Osteoblast (primary cell): ENCODE measurements around the gene TMCC1. TPM values are rescaled to one million over a fixed set of nuclear protein-coding genes. Genes with fewer than 3 reads are reported as not detected.
A peak's percentile ranks its signal among the peaks of the same experiment; 100 is the strongest.
"Not testable (repeated sequence)": the region's sequence is repeated elsewhere in the genome, so short reads cannot be mapped to it uniquely, and the experiment has no call there.

ENCODE experiments used
- DNase-seq: peaks from one replicate; pipeline ENCODE4 v3.0.0; 2011; ENCODE audit warnings: low spot score, mixed read lengths; ENCODE audit not compliant: insufficient read length; ENCODE audit errors: missing footprints
- H2AFZ ChIP-seq: 2 replicates; pipeline ENCODE4 v1.6.0; 2011; ENCODE audit warnings: mild to moderate bottlenecking, low read length
- H3K27ac ChIP-seq: 2 replicates; pipeline ENCODE4 v1.5.1; 2011; ENCODE audit warnings: mild to moderate bottlenecking, low read depth, low read length, moderate library complexity
- H3K27me3 ChIP-seq: 2 replicates; pipeline ENCODE4 v1.6.0; 2012; ENCODE audit warnings: mild to moderate bottlenecking, control low read depth, inconsistent platforms, low read length, moderate library complexity; ENCODE audit not compliant: insufficient read depth
- H3K36me3 ChIP-seq: 2 replicates; pipeline ENCODE4 v1.5.1; 2011; ENCODE audit warnings: mild to moderate bottlenecking, low read length, control low read depth, moderate library complexity; ENCODE audit not compliant: insufficient read depth
- H3K4me1 ChIP-seq: 2 replicates; pipeline ENCODE4 v1.5.1; 2011; ENCODE audit warnings: mild to moderate bottlenecking, low read length, control low read depth, moderate library complexity; ENCODE audit not compliant: insufficient read depth
- H3K4me2 ChIP-seq: 2 replicates; pipeline ENCODE4 v1.6.0; 2011; ENCODE audit warnings: mild to moderate bottlenecking, low read length; ENCODE audit not compliant: insufficient read depth
- H3K4me3 ChIP-seq: fragments of 200-600 bp; sonication (generic); 3 replicates; pipeline ENCODE4 v1.5.1; 2012; ENCODE audit warnings: mild to moderate bottlenecking, low read length, inconsistent platforms; ENCODE audit not compliant: insufficient read depth
- H3K79me2 ChIP-seq: 2 replicates; pipeline ENCODE4 v1.6.0; 2012; ENCODE audit warnings: mild to moderate bottlenecking, low read length, control low read depth, inconsistent platforms; ENCODE audit not compliant: insufficient read depth
- H3K9me3 ChIP-seq: 2 replicates; pipeline ENCODE4 v1.5.1; 2011; ENCODE audit warnings: low read depth, low read length, control low read depth
- H4K20me1 ChIP-seq: 2 replicates; pipeline ENCODE4 v1.6.0; 2012; ENCODE audit warnings: mild to moderate bottlenecking, low read length, control low read depth; ENCODE audit not compliant: insufficient read depth
- CTCF ChIP-seq: IDR thresholded peaks from 2 replicates; pipeline ENCODE4 v1.5.1; 2011; ENCODE audit warnings: mild to moderate bottlenecking, low read depth, low read length, moderate library complexity; ENCODE audit errors: extremely low read depth
- total RNA-seq: library from RNA; depleted of rRNA; stranded (reverse); fragments of >200 nt; gene quantifications from 2 replicates; pipeline ENCODE4 v1.2.3, GENCODE V29; 2012

The TMCC1 gene
- total RNA-seq, 1 donor: 17.4 TPM

- peaks cover 10% of the 10 kb centered on the region for H3K79me2 ChIP-seq
- H3K27me3 ChIP-seq: no peaks in the 10 kb centered on the region
- no peaks in the 10 kb centered on the region for H3K9me3 ChIP-seq
- DNase-seq: peak; percentile 74
- H3K36me3 ChIP-seq: no peaks in the 10 kb centered on the region
- peaks cover 8% of the 10 kb centered on the region for H3K4me1 ChIP-seq
- no peak overlapping the region for H3K4me3 ChIP-seq
- H4K20me1 ChIP-seq: peaks cover 16% of the 10 kb centered on the region
- no peak overlapping the region for H3K27ac ChIP-seq
- H3K4me2 ChIP-seq: peak overlapping the region; percentile 24
- no peak for TF ChIP-seq CTCF
- H2AFZ ChIP-seq: no peak overlapping the region
Measured at GRCh38 chr3:129756871-129757270, 136.6 kb downstream of the TMCC1 start.

- H3K4me3 ChIP-seq, H3K4me2 ChIP-seq, H3K27me3 ChIP-seq, DNase-seq, H3K9me3 ChIP-seq, H3K36me3 ChIP-seq, H3K27ac ChIP-seq, H2AFZ ChIP-seq, H3K4me1 ChIP-seq: not testable (repeated sequence)
- Histone ChIP-seq H3K79me2 (peaks cover 15% of the 10 kb centered on the region), H4K20me1 (peaks cover 13% of the 10 kb centered on the region)
Measured at GRCh38 chr3:129751105-129751504, 142.4 kb downstream of the TMCC1 start.

DNA sequence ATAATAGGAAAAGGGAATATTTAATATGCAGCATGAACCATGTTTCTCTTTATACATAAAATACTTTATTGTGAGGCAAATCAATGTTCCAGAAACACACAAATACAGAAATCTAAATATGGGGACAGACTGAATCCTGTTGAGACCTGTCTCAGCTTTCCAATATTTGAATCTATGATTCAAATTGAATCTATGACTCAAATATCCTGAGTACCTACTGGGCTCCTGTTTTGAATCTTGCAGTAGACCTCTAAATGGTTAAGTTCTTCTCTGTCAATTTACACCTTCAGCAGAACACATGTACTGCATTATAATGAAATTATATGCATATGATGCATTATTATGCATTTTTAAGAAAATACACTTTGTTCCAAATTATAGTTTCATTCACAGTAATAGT lies 143.8 kb downstream of the TMCC1 start:
- no peak for DNase-seq
- H3K27me3 ChIP-seq: no peaks in the 10 kb centered on the region
- H3K79me2 ChIP-seq: peaks cover 15% of the 10 kb centered on the region
- TF ChIP-seq CTCF: no peak
- peaks cover 4% of the 10 kb centered on the region for H3K4me1 ChIP-seq
- H3K36me3 ChIP-seq: no peaks in the 10 kb centered on the region
- H3K27ac ChIP-seq: no peak overlapping the region
- no peak overlapping the region for H3K4me3 ChIP-seq
- H4K20me1 ChIP-seq: peaks cover 18% of the 10 kb centered on the region
- H3K4me2 ChIP-seq: no peak overlapping the region
- H2AFZ ChIP-seq: no peak overlapping the region
- no peaks in the 10 kb centered on the region for H3K9me3 ChIP-seq

DNA sequence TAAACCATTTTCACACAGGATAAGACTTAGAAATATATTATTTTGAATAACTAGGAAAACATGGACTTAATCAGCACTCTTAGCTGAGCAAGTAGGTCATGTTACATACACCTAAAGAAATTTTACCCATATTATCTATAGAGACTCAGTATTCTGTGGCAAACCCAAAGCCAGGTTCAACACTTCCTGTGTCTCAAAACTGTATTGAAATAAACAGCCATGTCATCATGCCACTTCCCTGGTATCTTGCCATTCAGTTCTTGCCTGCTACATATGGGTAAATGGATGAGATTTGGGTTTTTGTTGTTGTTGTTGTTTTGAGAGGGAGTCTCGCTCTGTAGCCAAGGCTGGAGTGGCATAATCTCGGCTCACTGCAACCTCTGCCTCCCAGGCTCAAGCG lies 145.5 kb downstream of the TMCC1 start:
- no peak overlapping the region for H3K4me3 ChIP-seq
- no peaks in the 10 kb centered on the region for H3K27me3 ChIP-seq
- H3K79me2 ChIP-seq: peaks cover 9% of the 10 kb centered on the region
- peaks cover 4% of the 10 kb centered on the region for H3K4me1 ChIP-seq
- H4K20me1 ChIP-seq: peaks cover 20% of the 10 kb centered on the region
- no peaks in the 10 kb centered on the region for H3K9me3 ChIP-seq
- H3K27ac ChIP-seq: no peak overlapping the region
- TF ChIP-seq CTCF: no peak
- no peak overlapping the region for H2AFZ ChIP-seq
- no peak overlapping the region for H3K4me2 ChIP-seq
- H3K36me3 ChIP-seq: no peaks in the 10 kb centered on the region
- DNase-seq: no peak

DNA sequence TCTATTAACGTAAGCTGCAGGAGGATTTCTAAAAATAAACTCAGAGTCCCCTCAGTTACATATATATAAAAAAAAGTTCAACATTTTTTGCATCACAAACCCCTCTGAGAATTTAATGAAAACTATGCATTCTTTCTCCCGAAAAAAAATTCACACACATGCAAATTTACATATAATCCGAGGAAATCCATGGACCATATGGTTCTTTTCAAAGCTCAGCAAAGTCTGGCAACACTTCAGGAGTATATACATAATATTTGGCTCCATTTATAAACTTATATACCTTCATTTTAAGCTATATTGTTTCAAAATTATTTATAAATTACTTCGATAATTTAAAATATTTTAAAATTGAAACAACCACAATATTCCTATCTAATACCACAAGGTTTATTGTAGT lies 146.4 kb downstream of the TMCC1 start:
- Histone ChIP-seq H2AFZ (no peak overlapping the region), H3K4me3 (no peak overlapping the region), H3K27ac (no peak overlapping the region), H3K9me3 (no peaks in the 10 kb centered on the region), H3K27me3 (no peaks in the 10 kb centered on the region), H3K4me2 (no peak overlapping the region), H3K79me2 (peaks cover 4% of the 10 kb centered on the region), H4K20me1 (peaks cover 20% of the 10 kb centered on the region), H3K36me3 (no peaks in the 10 kb centered on the region), H3K4me1 (peaks cover 4% of the 10 kb centered on the region)
- TF ChIP-seq CTCF: no peak
- no peak for DNase-seq
